Left ventricle myocardium inferior (tissue), 1 donor: ENCODE data around the gene NKG7. TPM values are rescaled to one million over a fixed set of nuclear protein-coding genes. Genes with fewer than 3 reads are reported as not detected.

ENCODE experiments used
- DNase-seq: peaks from one replicate; pipeline ENCODE4 v3.0.0-alpha.2; 2020
- H3K27ac ChIP-seq: fragments of 200-600 bp; replicated peaks from 2 replicates; pipeline ENCODE4 v1.8.0; 2021
- H3K27me3 ChIP-seq: fragments of 200-600 bp; 2 replicates; pipeline ENCODE4 v1.8.0; 2021; ENCODE audit warnings: low read depth
- H3K36me3 ChIP-seq: fragments of 200-600 bp; 2 replicates; pipeline ENCODE4 v1.8.0; 2021
- H3K4me1 ChIP-seq: fragments of 200-600 bp; 2 replicates; pipeline ENCODE4 v1.8.0; 2021
- H3K4me3 ChIP-seq: fragments of 200-600 bp; 2 replicates; pipeline ENCODE4 v1.8.0; 2021; ENCODE audit warnings: mild to moderate bottlenecking, moderate library complexity
- H3K9me3 ChIP-seq: fragments of 200-600 bp; replicated peaks from 2 replicates; pipeline ENCODE4 v1.8.0; 2021
- intact Hi-C: fragments of 100-400 bp; cut with micrococcal nuclease; formaldehyde crosslinking; loops from one replicate; pipeline ENCODE4 v1.11.0; 2022
- total RNA-seq: library from RNA; stranded (reverse); fragmentation: NEBNext Ultra II Directional; extraction: Animal tissue kit (Norgen Biotek cat#: 25700); gene quantifications from one replicate; pipeline ENCODE4 v1.2.1, GENCODE V29; 2021
- TF ChIP-seq, protein P1 (sequence below): fragments of 200-600 bp; IDR thresholded peaks from 2 replicates; pipeline ENCODE4 v1.8.0; 2021; ENCODE audit warnings: antibody characterized with exemption, mild to moderate bottlenecking, borderline replicate concordance
- donor health status: DM: no; HTN: yes; CAD: no; lungs with severe emphysema.

NKG7 gene
- total RNA-seq, 1 donor from 2014 or later: 1.8 TPM

- TF ChIP-seq, protein P1, sequence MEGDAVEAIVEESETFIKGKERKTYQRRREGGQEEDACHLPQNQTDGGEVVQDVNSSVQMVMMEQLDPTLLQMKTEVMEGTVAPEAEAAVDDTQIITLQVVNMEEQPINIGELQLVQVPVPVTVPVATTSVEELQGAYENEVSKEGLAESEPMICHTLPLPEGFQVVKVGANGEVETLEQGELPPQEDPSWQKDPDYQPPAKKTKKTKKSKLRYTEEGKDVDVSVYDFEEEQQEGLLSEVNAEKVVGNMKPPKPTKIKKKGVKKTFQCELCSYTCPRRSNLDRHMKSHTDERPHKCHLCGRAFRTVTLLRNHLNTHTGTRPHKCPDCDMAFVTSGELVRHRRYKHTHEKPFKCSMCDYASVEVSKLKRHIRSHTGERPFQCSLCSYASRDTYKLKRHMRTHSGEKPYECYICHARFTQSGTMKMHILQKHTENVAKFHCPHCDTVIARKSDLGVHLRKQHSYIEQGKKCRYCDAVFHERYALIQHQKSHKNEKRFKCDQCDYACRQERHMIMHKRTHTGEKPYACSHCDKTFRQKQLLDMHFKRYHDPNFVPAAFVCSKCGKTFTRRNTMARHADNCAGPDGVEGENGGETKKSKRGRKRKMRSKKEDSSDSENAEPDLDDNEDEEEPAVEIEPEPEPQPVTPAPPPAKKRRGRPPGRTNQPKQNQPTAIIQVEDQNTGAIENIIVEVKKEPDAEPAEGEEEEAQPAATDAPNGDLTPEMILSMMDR: no peak
- no peak overlapping the region for H3K4me3 ChIP-seq
- no peaks in the 10 kb centered on the region for H3K9me3 ChIP-seq
- H3K27me3 ChIP-seq: peaks cover 18% of the 10 kb centered on the region
- H3K4me1 ChIP-seq: no peaks in the 10 kb centered on the region
- DNase-seq: no peak
- H3K27ac ChIP-seq: no peak overlapping the region
- H3K36me3 ChIP-seq: no peaks in the 10 kb centered on the region
- intact Hi-C loops: no loop called here
These were observed 14.5 kb upstream of the NKG7 start for GRCh38 chr19:51386882-51387520.

- Histone ChIP-seq H3K9me3 (peaks cover 7% of the 10 kb centered on the region), H3K27ac (no peak overlapping the region), H3K27me3 (no peaks in the 10 kb centered on the region), H3K4me1 (no peaks in the 10 kb centered on the region), H3K36me3 (no peaks in the 10 kb centered on the region), H3K4me3 (no peak overlapping the region)
- TF ChIP-seq, protein P1: no peak
- DNase-seq: no peak
- intact Hi-C loops: no loop called here
These were observed 9.6 kb upstream of the NKG7 start for GRCh38 chr19:51382004-51382403.

- TF ChIP-seq, protein P1: no peak
- Histone ChIP-seq H3K27me3 (no peaks in the 10 kb centered on the region), H3K4me3 (no peak overlapping the region), H3K4me1 (no peaks in the 10 kb centered on the region), H3K27ac (no peak overlapping the region), H3K9me3 (peaks cover 7% of the 10 kb centered on the region), H3K36me3 (no peaks in the 10 kb centered on the region)
- no peak for DNase-seq
- intact Hi-C loops: no loop called here
These were observed 7.9 kb upstream of the NKG7 start for GRCh38 chr19:51380379-51380778.

DNA sequence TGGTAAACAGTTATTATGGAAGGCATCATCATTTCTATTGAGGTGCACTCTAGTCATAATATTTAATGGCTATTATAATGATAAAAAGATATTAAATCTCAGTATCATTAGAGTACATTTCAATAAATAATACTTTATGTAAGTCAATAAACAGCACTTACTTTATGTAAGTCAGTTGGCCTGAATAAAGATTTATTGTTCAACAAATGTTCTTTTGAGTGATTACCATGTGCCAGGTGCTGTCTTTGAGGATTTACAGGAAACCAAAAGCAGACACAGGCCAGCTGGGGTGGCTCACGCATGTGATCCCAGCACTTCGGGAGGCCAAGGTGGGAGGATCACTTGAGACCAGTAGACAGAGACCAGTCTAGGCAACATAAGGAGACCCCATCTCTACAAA, 5.0 kb upstream of the NKG7 start:
- no peak for DNase-seq
- no peaks in the 10 kb centered on the region for H3K36me3 ChIP-seq
- no peak overlapping the region for H3K27ac ChIP-seq
- no peak overlapping the region for H3K4me3 ChIP-seq
- H3K9me3 ChIP-seq: peaks cover 7% of the 10 kb centered on the region
- no peaks in the 10 kb centered on the region for H3K27me3 ChIP-seq
- H3K4me1 ChIP-seq: no peaks in the 10 kb centered on the region
- TF ChIP-seq, protein P1: no peak
- intact Hi-C loops: no loop called here

DNA sequence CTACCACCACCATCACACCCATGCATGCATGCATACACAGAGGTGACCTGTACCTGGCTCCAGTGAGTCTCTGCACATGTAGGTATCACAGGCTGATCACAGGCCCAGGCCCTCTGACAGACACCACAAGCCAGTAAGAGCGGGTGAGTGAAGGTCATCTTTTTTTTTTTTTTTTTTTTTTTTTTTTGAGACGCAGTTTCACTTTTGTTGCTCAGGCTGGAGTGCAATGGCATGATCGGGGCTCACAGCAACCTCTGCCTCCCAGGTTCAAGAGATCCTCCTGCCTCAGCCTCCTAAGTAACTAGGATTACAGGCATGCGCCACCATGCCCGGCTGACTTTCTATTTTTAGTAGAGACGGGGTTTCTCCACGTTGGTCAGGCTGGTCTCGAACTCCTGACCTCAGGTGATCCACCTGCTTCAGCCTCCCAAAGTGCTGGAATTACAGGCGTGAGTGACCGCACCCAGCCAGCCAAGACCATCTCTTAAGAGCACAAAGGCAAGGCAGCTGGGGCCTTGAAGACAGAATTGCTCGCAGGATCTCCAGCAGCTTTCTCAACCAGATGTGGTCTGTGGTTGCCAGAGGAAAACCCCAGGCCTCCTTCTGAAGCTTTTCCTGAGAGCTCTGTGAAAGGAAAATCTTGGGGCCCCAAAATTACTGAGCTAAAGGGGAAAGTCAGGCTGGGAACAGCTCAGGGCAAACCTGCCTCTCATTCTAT, 3.2 kb upstream of the NKG7 start:
- intact Hi-C loops: no loop called here
- no peak for DNase-seq
- no peaks in the 10 kb centered on the region for H3K4me1 ChIP-seq
- H3K27ac ChIP-seq: no peak overlapping the region
- TF ChIP-seq, protein P1: no peak
- no peaks in the 10 kb centered on the region for H3K36me3 ChIP-seq
- H3K4me3 ChIP-seq: no peak overlapping the region
- H3K9me3 ChIP-seq: no peaks in the 10 kb centered on the region
- H3K27me3 ChIP-seq: no peaks in the 10 kb centered on the region
